GDM1 (cell line): ENCODE results near the gene ACD.

Source experiments
- DNase-seq: peaks from one replicate; lab custom pipeline; 2025; lab: John Stamatoyannopoulos, UW

ACD gene

GRCh38 chr16:67647681-67648080, 12.4 kb downstream of the ACD start:
- DNase-seq = no peak

- DNase-seq = no peak
Measured at GRCh38 chr16:67647111-67647651, 12.9 kb downstream of the ACD start.

- DNase-seq = no peak
Measured at GRCh38 chr16:67645397-67646121, 14.5 kb downstream of the ACD start.

GRCh38 chr16:67644038-67644437, 16.0 kb downstream of the ACD start:
- DNase-seq = no peak

- no peak for DNase-seq
Measured at GRCh38 chr16:67641779-67642708, 18.0 kb downstream of the ACD start.

GRCh38 chr16:67637625-67638024, 22.4 kb downstream of the ACD start:
- DNase-seq = no peak

- DNase-seq = no peak
Measured at GRCh38 chr16:67636713-67637112, 23.3 kb downstream of the ACD start.

GRCh38 chr16:67632415-67633172, 27.5 kb downstream of the ACD start:
- no peak for DNase-seq

GRCh38 chr16:67628216-67628615, 31.8 kb downstream of the ACD start:
- DNase-seq = no peak

GRCh38 chr16:67613808-67614207, 46.3 kb downstream of the ACD start:
- DNase-seq = no peak

- DNase-seq = no peak
Measured at GRCh38 chr16:67608364-67608763, 51.7 kb downstream of the ACD start.
